K562 (cell line): Measurements from ENCODE around the gene RBKS. TPM values are rescaled to one million over a fixed set of nuclear protein-coding genes. Genes with fewer than 3 reads are reported as not detected.

Experiments used
- ATAC-seq: fragments of 200-7000 bp; cut with Tn5 transposase; 3 replicates; pipeline ENCODE4 v1.9.1; 2020; ENCODE audit warnings: moderate library complexity
- BruUV-seq: library from RNA; stranded (reverse); fragments of 400-500 nt; replicated peaks from 2 replicates; lab custom pipeline; 2021; lab: Mats Ljungman, UMichigan
- CTCF ChIA-PET: fragments of 300-600 bp; formaldehyde crosslinking; extraction: SDS; loops from one replicate; lab custom pipeline; 2021; ENCODE audit warnings: low intra/inter-chr PET ratio; lab: Yijun Ruan, JAX
- POLR2A ChIA-PET: fragments of 300-600, 350-650 bp; sonication (Branson Sonifier 250); formaldehyde crosslinking; extraction: SDS; loops from one replicate; lab custom pipeline; 2021; ENCODE audit warnings: antibody characterized with exemption, inconsistent platforms; lab: Yijun Ruan, JAX
- DNase-seq, 4 experiments: peaks; one replicate each; pipeline versions ENCODE4 v3.0.0 to v3.0.0-alpha.2; 2011 to 2018; ENCODE audit warnings: low spot score in 3 of 4, mixed read lengths in 3 of 4; ENCODE audit errors: extremely low read depth in 1 of 4
- FAIRE-seq: peaks from 2 replicates; lab custom pipeline; 2011; peaks lifted over from hg19 to GRCh38; lab: Jason Lieb, UNC
- H2AFZ ChIP-seq: 2 replicates; pipeline ENCODE4 v1.6.0; 2011; ENCODE audit warnings: low read depth, low read length, control low read depth, inconsistent platforms
- H3K27ac ChIP-seq: fragments of 200-600 bp; 3 replicates; pipeline ENCODE4 v1.8.0; 2011; ENCODE audit warnings: low read depth, mild to moderate bottlenecking, control low read depth, inconsistent platforms, low read length, moderate library complexity, mixed read lengths; ENCODE audit errors: extremely low read depth
- H3K27me3 ChIP-seq, 2 experiments: fragments of 300-600 bp in 1 of 2; 2 replicates in 1 of 2; 3 replicates in 1 of 2; pipeline versions ENCODE4 v1.6.0 to v1.8.0; 2011; ENCODE audit warnings: inconsistent platforms in 2 of 2, low read length in 2 of 2, mild to moderate bottlenecking in 1 of 2, mixed read lengths in 1 of 2, moderate library complexity in 1 of 2; ENCODE audit not compliant: control insufficient read depth in 2 of 2, insufficient read depth in 2 of 2
- H3K36me3 ChIP-seq: fragments of 300-600 bp; 3 replicates; pipeline ENCODE4 v1.8.0; 2011; ENCODE audit warnings: mild to moderate bottlenecking, low read length, inconsistent platforms; ENCODE audit not compliant: control insufficient read depth, insufficient read depth
- H3K4me1 ChIP-seq, 2 experiments: fragments of 200-600 bp in 1 of 2; replicated peaks in 1 of 2; 2 replicates in 1 of 2; 3 replicates in 1 of 2; pipeline versions ENCODE4 v1.5.1 to v1.8.0; 2011; ENCODE audit warnings: inconsistent platforms in 2 of 2, low read length in 2 of 2, mild to moderate bottlenecking in 1 of 2, mixed read lengths in 1 of 2, moderate library complexity in 1 of 2; ENCODE audit not compliant: control insufficient read depth in 2 of 2, insufficient read depth in 2 of 2
- H3K4me2 ChIP-seq: 2 replicates; pipeline ENCODE4 v1.6.1; 2011; ENCODE audit warnings: low read length, control low read depth, inconsistent platforms, mixed read lengths; ENCODE audit not compliant: insufficient read depth
- H3K4me3 ChIP-seq: fragments of 200-600 bp; sonication (generic), shearing (Covaris generic); 2 replicates; pipeline ENCODE4 v1.5.1; 2016; ENCODE audit warnings: control low read depth, inconsistent platforms
- H3K79me2 ChIP-seq: fragments of 200-600 bp; 3 replicates; pipeline ENCODE4 v1.8.0; 2011; ENCODE audit warnings: low read length, inconsistent platforms; ENCODE audit not compliant: control insufficient read depth, insufficient read depth
- H3K9ac ChIP-seq, 2 experiments: 2 replicates each; pipeline versions ENCODE4 v1.6.0 to v1.6.1; 2011; ENCODE audit warnings: low read depth in 2 of 2, low read length in 2 of 2, control low read depth in 1 of 2, inconsistent platforms in 1 of 2, mild to moderate bottlenecking in 1 of 2, mixed read lengths in 1 of 2; ENCODE audit not compliant: insufficient read depth in 1 of 2
- H3K9me1 ChIP-seq: one replicate; pipeline ENCODE4 v1.6.0; 2011; ENCODE audit warnings: inconsistent platforms, mild to moderate bottlenecking, low read length, moderate library complexity; ENCODE audit not compliant: control insufficient read depth, insufficient read depth
- H3K9me3 ChIP-seq: replicated peaks from 2 replicates; pipeline ENCODE4 v1.5.1; 2011; ENCODE audit warnings: low read depth, low read length, inconsistent platforms; ENCODE audit not compliant: control insufficient read depth, insufficient read depth
- H4K20me1 ChIP-seq: replicated peaks from 2 replicates; pipeline ENCODE4 v1.6.1; 2011; ENCODE audit warnings: low read length, inconsistent platforms, mixed read lengths; ENCODE audit not compliant: control insufficient read depth, insufficient read depth
- CEBPG ChIP-seq, 3 experiments: fragments of 200-800 bp in 1 of 3; sonication (Bioruptor generic) in 1 of 3; sonication (generic) in 1 of 3; formaldehyde crosslinking in 1 of 3; IDR thresholded peaks in 2 of 3; conservative IDR thresholded peaks in 1 of 3; 2 replicates each; pipeline versions ENCODE4 v1.6.1 to v1.8.0; 2016 to 2022; ENCODE audit warnings: missing compliant biosample characterization in 2 of 3, missing genetic modification characterization in 2 of 3, mild to moderate bottlenecking in 1 of 3, missing genetic modification reagents in 1 of 3
- ZNF408 ChIP-seq: fragments of 250-450 bp; sonication (Bioruptor Pico); IDR thresholded peaks from 2 replicates; pipeline ENCODE4 v1.4.0; 2020; ENCODE audit warnings: low read depth, mild to moderate bottlenecking, moderate library complexity
- WGBS: fragments of 100-300 bp; shearing (Covaris generic); methylation state at CpG from one replicate; pipeline ENCODE4 v1.1.6; 2016; ENCODE audit warnings: low coverage, mixed read lengths; ENCODE audit not compliant: insufficient coverage; ENCODE audit errors: missing lambda C conversion rate; 5-methylcytosine and 5-hydroxymethylcytosine counted together
- in situ Hi-C: fragments of 300-500 bp; cut with MboI; formaldehyde crosslinking; loops from 4 replicates; pipeline ENCODE4 v1.15.0; 2018; ENCODE audit warnings: inconsistent platforms, mixed read lengths
- intact Hi-C: fragments of 100-400 bp; cut with micrococcal nuclease; formaldehyde crosslinking; loops from 2 replicates; pipeline ENCODE4 v1.14.2; 2022
- polyA plus RNA-seq, 8 experiments: library from polyadenylated mRNA; depleted of rRNA in 4 of 8; stranded (reverse) in 5 of 8; unstranded in 3 of 8; fragments of >200 nt; fragmentation: Nextera tagmentation in 2 of 8; fragmentation: Illumina TruSeq in 1 of 8; extraction: Ambion mirVana in 2 of 8; extraction: Trizol in 1 of 8; gene quantifications; 2 replicates each; pipeline versions ENCODE4 v1.2.1 to v1.2.3, GENCODE V29; 2011 to 2014; ENCODE audit warnings: inconsistent platforms in 1 of 8, missing spikeins in 1 of 8
- total RNA-seq, 7 experiments: library from RNA; depleted of rRNA in 6 of 7; stranded (reverse); fragments of >200 nt in 6 of 7; fragmentation: Illumina TruSeq in 2 of 7; extraction: Trizol in 2 of 7; gene quantifications; 2 replicates each; pipeline versions ENCODE4 v1.2.1 to v1.2.3, GENCODE V29; 2011 to 2021; ENCODE audit warnings: low replicate concordance in 1 of 7
- TF ChIP-seq, protein P1 (sequence below): fragments of 450-650 bp; formaldehyde crosslinking; IDR thresholded peaks from 2 replicates; pipeline ENCODE4 v1.4.0; 2020; ENCODE audit warnings: mild to moderate bottlenecking, mixed read lengths
- TF ChIP-seq, protein P2 (sequence below), 2 experiments: fragments of 450-650 bp in 1 of 2; sonication (generic) in 1 of 2; formaldehyde crosslinking in 1 of 2; IDR thresholded peaks in 1 of 2; conservative IDR thresholded peaks in 1 of 2; 2 replicates each; pipeline versions ENCODE4 v1.6.1 to v1.8.1; 2016 to 2023; ENCODE audit warnings: mild to moderate bottlenecking in 2 of 2, moderate library complexity in 2 of 2, inconsistent platforms in 1 of 2, missing genetic modification reagents in 1 of 2

RBKS gene
- total and polyA plus RNA-seq, 9 of the 15 experiments (the other 6 are each of a cell fraction or from before 2014, with no cell fraction given), result 0.06 to 0.39 (median 0.19) TPM

DNA sequence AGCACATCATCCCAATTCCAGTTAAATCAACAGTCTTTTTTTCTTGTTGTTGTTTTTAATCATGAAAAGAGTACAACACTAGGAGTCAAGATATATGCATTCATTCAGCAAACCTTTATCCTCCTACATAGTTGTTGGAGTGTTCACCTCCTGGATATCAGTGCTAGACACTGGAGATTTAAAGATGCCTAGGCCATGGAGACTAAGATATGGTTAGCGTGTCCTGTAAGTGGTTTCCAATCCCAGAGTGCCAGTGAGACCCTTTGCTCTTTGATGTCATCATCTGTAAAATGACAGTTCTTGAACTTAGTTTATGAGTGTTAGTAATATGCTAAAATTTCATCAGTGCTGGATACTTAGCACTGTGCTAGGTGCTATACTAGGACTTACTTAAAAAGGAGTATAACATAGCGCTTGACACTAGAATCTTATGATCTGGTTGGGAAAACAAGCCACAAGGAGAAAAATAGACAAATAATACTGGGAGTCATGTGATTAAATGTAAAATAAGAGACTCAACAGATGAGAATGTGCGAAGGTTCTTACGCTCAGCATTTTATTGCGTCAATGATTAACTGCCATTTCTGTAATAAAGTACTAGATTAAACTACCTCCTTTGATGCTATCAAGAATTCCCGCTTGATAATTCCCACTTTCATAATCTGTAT lies 31.8 kb upstream of the RBKS start:
- Histone ChIP-seq H2AFZ (no peak overlapping the region), H3K4me2 (no peak overlapping the region), H3K36me3 (no peaks in the 10 kb centered on the region), H3K9me3 (no peaks in the 10 kb centered on the region), H4K20me1 (no peaks in the 10 kb centered on the region), H3K27me3 (no peaks in the 10 kb centered on the region), H3K4me3 (no peak overlapping the region), H3K9ac (no peak overlapping the region), H3K9me1 (no peaks in the 10 kb centered on the region), H3K27ac (no peak overlapping the region), H3K4me1 (peaks cover 0 to 17% of the 10 kb centered on the region in 2 experiments; a peak in 4 of 5 replicates), H3K79me2 (no peaks in the 10 kb centered on the region)
- ChIA-PET CTCF (no interaction called here), POLR2A (no interaction called here)
- intact Hi-C loops, result no loop called here
- in situ Hi-C loops, result no loop called here
- FAIRE-seq (no peak), DNase-seq (no peak), ATAC-seq (no peak; the same call in 2 of the 3 replicates)
- BruUV-seq, result no TSS peak
- 81% methylated on average over 6 of the region's 6 CpGs for WGBS
- TF ChIP-seq CEBPG (CRISPR knock-in tag; IDR thresholded peaks at IDR 0.05), result no peak
- peak in 1 of 2 experiments; percentile 50; a peak in 1 of 4 replicates for TF ChIP-seq CEBPG (tag; conservative IDR thresholded peaks at IDR 0.05 in 1 of 2, IDR thresholded peaks at IDR 0.05 in 1 of 2)
- TF ChIP-seq, protein P1, sequence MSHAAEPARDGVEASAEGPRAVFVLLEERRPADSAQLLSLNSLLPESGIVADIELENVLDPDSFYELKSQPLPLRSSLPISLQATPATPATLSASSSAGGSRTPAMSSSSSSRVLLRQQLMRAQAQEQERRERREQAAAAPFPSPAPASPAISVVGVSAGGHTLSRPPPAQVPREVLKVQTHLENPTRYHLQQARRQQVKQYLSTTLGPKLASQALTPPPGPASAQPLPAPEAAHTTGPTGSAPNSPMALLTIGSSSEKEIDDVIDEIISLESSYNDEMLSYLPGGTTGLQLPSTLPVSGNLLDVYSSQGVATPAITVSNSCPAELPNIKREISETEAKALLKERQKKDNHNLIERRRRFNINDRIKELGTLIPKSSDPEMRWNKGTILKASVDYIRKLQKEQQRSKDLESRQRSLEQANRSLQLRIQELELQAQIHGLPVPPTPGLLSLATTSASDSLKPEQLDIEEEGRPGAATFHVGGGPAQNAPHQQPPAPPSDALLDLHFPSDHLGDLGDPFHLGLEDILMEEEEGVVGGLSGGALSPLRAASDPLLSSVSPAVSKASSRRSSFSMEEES (CRISPR knock-in tag), result peak; percentile 71
- TF ChIP-seq, protein P2, sequence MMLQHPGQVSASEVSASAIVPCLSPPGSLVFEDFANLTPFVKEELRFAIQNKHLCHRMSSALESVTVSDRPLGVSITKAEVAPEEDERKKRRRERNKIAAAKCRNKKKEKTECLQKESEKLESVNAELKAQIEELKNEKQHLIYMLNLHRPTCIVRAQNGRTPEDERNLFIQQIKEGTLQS (IDR thresholded peaks at IDR 0.05), result peak; percentile 19; the same call in 1 of the 2 replicates
- TF ChIP-seq, protein P2 (CRISPR knock-in tag; conservative IDR thresholded peaks at IDR 0.05), result no peak
- no peak for TF ChIP-seq ZNF408
